Measurements from ENCODE around the gene STXBP3.

DNA sequence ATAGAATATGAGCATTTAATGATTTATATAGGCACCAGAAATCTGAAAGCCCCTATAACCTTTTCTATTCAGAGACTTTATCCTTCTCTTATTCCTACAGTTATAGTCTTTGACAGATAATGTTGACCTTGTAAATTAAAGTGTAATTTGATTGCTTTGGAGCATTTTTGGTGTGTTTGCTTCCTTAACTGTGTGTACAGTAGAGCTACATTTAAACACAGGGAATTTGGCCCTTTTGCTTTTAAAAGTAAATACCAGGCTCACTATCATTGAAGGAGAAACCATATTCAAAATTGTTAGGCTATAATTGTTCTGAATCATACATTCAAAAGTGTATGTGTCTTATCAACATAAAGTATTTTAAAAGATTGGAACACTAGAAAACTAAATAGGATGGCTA, 33.0 kb downstream of the STXBP3 start:
- TF ChIP-seq EZH2 (optimal IDR thresholded peaks at IDR 0.05; ENCODE audit: low read depth, low read length) (no peak), EZH2phosphoT487 (IDR thresholded peaks at IDR 0.05; ENCODE audit: low read length) (no peak)
- TF ChIP-seq, protein P1, sequence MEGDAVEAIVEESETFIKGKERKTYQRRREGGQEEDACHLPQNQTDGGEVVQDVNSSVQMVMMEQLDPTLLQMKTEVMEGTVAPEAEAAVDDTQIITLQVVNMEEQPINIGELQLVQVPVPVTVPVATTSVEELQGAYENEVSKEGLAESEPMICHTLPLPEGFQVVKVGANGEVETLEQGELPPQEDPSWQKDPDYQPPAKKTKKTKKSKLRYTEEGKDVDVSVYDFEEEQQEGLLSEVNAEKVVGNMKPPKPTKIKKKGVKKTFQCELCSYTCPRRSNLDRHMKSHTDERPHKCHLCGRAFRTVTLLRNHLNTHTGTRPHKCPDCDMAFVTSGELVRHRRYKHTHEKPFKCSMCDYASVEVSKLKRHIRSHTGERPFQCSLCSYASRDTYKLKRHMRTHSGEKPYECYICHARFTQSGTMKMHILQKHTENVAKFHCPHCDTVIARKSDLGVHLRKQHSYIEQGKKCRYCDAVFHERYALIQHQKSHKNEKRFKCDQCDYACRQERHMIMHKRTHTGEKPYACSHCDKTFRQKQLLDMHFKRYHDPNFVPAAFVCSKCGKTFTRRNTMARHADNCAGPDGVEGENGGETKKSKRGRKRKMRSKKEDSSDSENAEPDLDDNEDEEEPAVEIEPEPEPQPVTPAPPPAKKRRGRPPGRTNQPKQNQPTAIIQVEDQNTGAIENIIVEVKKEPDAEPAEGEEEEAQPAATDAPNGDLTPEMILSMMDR (IDR thresholded peaks at IDR 0.05; ENCODE audit: low read length), result no peak
